Thyroid gland (tissue), 4 donors: ENCODE data around the gene DTL.

Experiments
- CTCF ChIP-seq, 6 experiments: fragments of 200-600 bp in 3 of 6; fragments of 450-650 bp in 3 of 6; sonication (generic) in 3 of 6; IDR thresholded peaks; one replicate each; pipeline ENCODE4 v1.5.1; 2016 to 2019; ENCODE audit warnings: antibody characterized with exemption in 6 of 6, mild to moderate bottlenecking in 2 of 6, inconsistent platforms in 1 of 6, moderate library complexity in 1 of 6
- POLR2A ChIP-seq, 2 donors: fragments of 450-650 bp; IDR thresholded peaks; one replicate each; pipeline ENCODE4 v1.6.1; 2017; ENCODE audit warnings: antibody characterized with exemption in 2 of 2, mild to moderate bottlenecking in 2 of 2, moderate library complexity in 1 of 2

- TF ChIP-seq CTCF (IDR thresholded peaks at IDR 0.05) (no peak), POLR2A (IDR thresholded peaks at IDR 0.05) (no peak)
Measured at GRCh38 chr1:212109728-212110127, 74.2 kb downstream of the DTL start.
